Heart left ventricle (tissue), 13 donors: ENCODE data around the gene XIRP1.

Source experiments
- CTCF ChIP-seq, 12 donors: fragments of 200-600 bp; sonication (generic) in 4 of 12; IDR thresholded peaks; one replicate each; pipeline versions ENCODE4 v1.5.0 to v1.8.0; 2018 to 2022; ENCODE audit warnings: antibody characterized with exemption in 12 of 12, mild to moderate bottlenecking in 5 of 12
- POLR2A ChIP-seq, 2 donors: fragments of 450-650 bp; IDR thresholded peaks; one replicate each; pipeline ENCODE4 v1.6.1; 2017; ENCODE audit warnings: antibody characterized with exemption in 2 of 2, mild to moderate bottlenecking in 2 of 2, moderate library complexity in 2 of 2
- donor health status: ischemic (EF 13 %, LVEDD 7.1; RV severe dilation, severe dysfunction).
- donor health status: DM: no; HTN: yes; CAD: no.
- donor health status: DM: no; HTN: no; CAD: no.
- donor health status: ischemic (EF 25% LVEDD 6.9; RV normal size, moderate dysfunction).
- donor health status: ischemic (EF 25% LVEDD 5.7; RV mildly dilated, moderate dysfunction).
- donor health status: ischemic (EF 35%, LVEDD 5.7; RV mildly dilated, moderate dysfunction).
- donor health status: nonischemic (EF 11% LVEDD 7.7; RV severe dilation, severe dysfunction).
- donor health status: DM: yes; HTN: yes; CAD: no.
- donor health status: PGD.
- donor health status: ischemic (EF 29% LVEDD 5.4; RV normal size, mild dysfunction).
- donor health status: nonischemic (EF 23%, LVEDD 6.1; RV moderate dilation, normal function).

DNA sequence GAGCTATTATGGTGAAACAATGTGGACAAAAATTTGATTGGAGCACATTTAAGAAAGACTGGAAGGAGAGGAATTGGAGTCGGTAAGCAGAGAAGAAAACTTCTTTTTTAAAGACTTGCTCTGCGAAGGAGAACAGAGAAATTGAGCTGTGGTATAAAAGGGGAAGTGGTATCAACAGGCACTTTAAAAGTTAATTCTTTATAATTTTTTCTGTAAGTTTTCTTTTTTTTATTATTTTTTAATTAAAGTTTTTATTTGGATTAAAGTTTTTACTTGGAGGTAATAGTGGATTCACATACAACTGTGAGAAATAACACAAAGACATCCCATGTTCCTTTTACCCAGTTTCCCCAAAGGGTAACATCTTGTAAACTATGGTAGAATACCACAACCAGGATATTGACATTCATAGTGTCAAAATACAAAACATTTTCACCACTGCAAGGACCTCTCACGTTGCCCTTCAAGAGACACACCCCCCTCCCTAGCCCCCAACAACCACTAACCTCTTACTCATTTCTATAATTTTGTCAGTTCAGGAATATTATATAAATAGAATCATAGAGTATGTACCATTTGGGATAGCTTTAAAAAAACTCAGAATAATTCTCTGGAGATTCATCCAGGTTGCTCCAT, 33.8 kb upstream of the XIRP1 start:
- TF ChIP-seq CTCF (IDR thresholded peaks at IDR 0.05) (no peak), POLR2A (IDR thresholded peaks at IDR 0.05) (no peak)
